GM19467 (cell line): Measurements from ENCODE around the gene TNRC18.
"Not testable (repeated sequence)": the region's sequence is repeated elsewhere in the genome, so short reads cannot be mapped to it uniquely, and the experiment has no call there.

Experiments used
- ATAC-seq: cut with Tn5 transposase; IDR thresholded peaks from one replicate; pipeline ENCODE4 v1.9.1; 2021; ENCODE audit warnings: mild to moderate bottlenecking, moderate library complexity; ENCODE audit not compliant: unreplicated experiment

The TNRC18 gene

GRCh38 chr7:5295039-5296014, 128.3 kb downstream of the TNRC18 start:
- ATAC-seq, result no peak

GRCh38 chr7:5294169-5294987, 129.3 kb downstream of the TNRC18 start:
- no peak for ATAC-seq

GRCh38 chr7:5291711-5292335, 131.8 kb downstream of the TNRC18 start:
- ATAC-seq, result not testable (repeated sequence)

- ATAC-seq, result no peak
Measured at GRCh38 chr7:5291301-5291700, 132.3 kb downstream of the TNRC18 start.

GRCh38 chr7:5289355-5289754, 134.3 kb downstream of the TNRC18 start:
- ATAC-seq, result no peak

- not testable (repeated sequence) for ATAC-seq
Measured at GRCh38 chr7:5288560-5288959, 135.1 kb downstream of the TNRC18 start.

- no peak for ATAC-seq
Measured at GRCh38 chr7:5287802-5288201, 135.8 kb downstream of the TNRC18 start.

GRCh38 chr7:5287373-5287772, 136.3 kb downstream of the TNRC18 start:
- not testable (repeated sequence) for ATAC-seq

GRCh38 chr7:5286933-5287332, 136.7 kb downstream of the TNRC18 start:
- ATAC-seq, result no peak

GRCh38 chr7:5284304-5285281, 139.0 kb downstream of the TNRC18 start:
- no peak for ATAC-seq

GRCh38 chr7:5283421-5284303, 140.0 kb downstream of the TNRC18 start:
- no peak for ATAC-seq

GRCh38 chr7:5282543-5283316, 140.9 kb downstream of the TNRC18 start, which contains the start of gene SLC29A4:
SLC29A4 (plus strand) TSS chr7:5282943; CDS start chr7:5287817, 4,874 bp downstream.
- ATAC-seq, result no peak

- not testable (repeated sequence) for ATAC-seq
Measured at GRCh38 chr7:5281598-5282500, 141.8 kb downstream of the TNRC18 start.

GRCh38 chr7:5279734-5280133, 143.9 kb downstream of the TNRC18 start:
- no peak for ATAC-seq

- no peak for ATAC-seq
Measured at GRCh38 chr7:5278766-5279165, 144.9 kb downstream of the TNRC18 start.

GRCh38 chr7:5276611-5277010, 147.0 kb downstream of the TNRC18 start:
- ATAC-seq, result no peak

- ATAC-seq, result not testable (repeated sequence)
Measured at GRCh38 chr7:5276123-5276522, 147.5 kb downstream of the TNRC18 start.
